Measurements from ENCODE around the gene AP2S1. TPM values are rescaled to one million over a fixed set of nuclear protein-coding genes. Genes with fewer than 3 reads are reported as not detected.

The AP2S1 gene
- total RNA-seq, 2 donors from 2014 or later: 76.5 to 93.8 TPM

DNA sequence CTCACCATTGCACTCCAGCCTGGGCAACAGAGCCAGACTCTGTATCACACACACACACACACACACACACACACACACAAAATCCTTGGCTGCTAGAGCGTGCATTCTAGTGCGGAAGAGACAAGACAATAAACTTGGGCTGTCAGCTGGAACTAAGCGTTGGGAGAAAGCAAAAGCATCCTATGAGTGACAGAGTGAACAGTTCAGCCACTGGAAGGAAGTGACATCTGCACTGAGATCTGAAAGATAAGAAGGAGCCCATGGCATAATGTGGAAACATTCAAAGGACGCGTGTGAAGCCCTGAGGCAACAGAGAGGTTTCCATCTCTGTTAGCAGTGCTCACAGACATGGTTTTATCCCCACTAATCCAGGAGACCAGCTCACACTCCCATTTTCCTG is 58.7 kb downstream of the AP2S1 start:
- no peak overlapping the region for H3K4me3 ChIP-seq
- ATAC-seq (ENCODE audit: insufficient number of reproducible peaks, low FRiP score, low read depth): no peak
- no peaks in the 10 kb centered on the region for H3K36me3 ChIP-seq
- peaks cover 0 to 15% of the 10 kb centered on the region in 2 donors for H3K4me1 ChIP-seq (ENCODE audit: control insufficient read depth in 1 of 2, low read depth in 2 of 2)
- no peaks in the 10 kb centered on the region for H3K27me3 ChIP-seq (replicated peaks; ENCODE audit: insufficient read depth)
- DNase-seq (ENCODE audit: low spot score): no peak
- H3K9me3 ChIP-seq: no peaks in the 10 kb centered on the region
- no peak for TF ChIP-seq CTCF (IDR thresholded peaks at IDR 0.05)
- no peak overlapping the region for H3K27ac ChIP-seq

- no peaks in the 10 kb centered on the region for H3K36me3 ChIP-seq
- H3K4me3 ChIP-seq: no peak overlapping the region
- no peaks in the 10 kb centered on the region for H3K9me3 ChIP-seq
- H3K27ac ChIP-seq: no peak overlapping the region
- no peak for TF ChIP-seq CTCF (IDR thresholded peaks at IDR 0.05)
- ATAC-seq (ENCODE audit: insufficient number of reproducible peaks, low FRiP score, low read depth) (no peak), DNase-seq (ENCODE audit: low spot score) (no peak)
- peaks cover 5 to 34% of the 10 kb centered on the region in 2 donors for H3K4me1 ChIP-seq (ENCODE audit: control insufficient read depth in 1 of 2, low read depth in 2 of 2)
- no peaks in the 10 kb centered on the region for H3K27me3 ChIP-seq (replicated peaks; ENCODE audit: insufficient read depth)
Measured at GRCh38 chr19:46789371-46789770, 61.3 kb downstream of the AP2S1 start.

GRCh38 chr19:46788968-46789338 is 61.7 kb downstream of the AP2S1 start:
- H3K4me1 ChIP-seq (ENCODE audit: control insufficient read depth in 1 of 2, low read depth in 2 of 2): peaks cover 5 to 39% of the 10 kb centered on the region in 2 donors
- DNase-seq (ENCODE audit: low spot score): no peak
- H3K27ac ChIP-seq: no peak overlapping the region
- H3K4me3 ChIP-seq: peak overlapping the region; percentile 92
- no peak for TF ChIP-seq CTCF (IDR thresholded peaks at IDR 0.05)
- no peak for ATAC-seq (ENCODE audit: insufficient number of reproducible peaks, low FRiP score, low read depth)
- H3K9me3 ChIP-seq: no peaks in the 10 kb centered on the region
- no peaks in the 10 kb centered on the region for H3K36me3 ChIP-seq
- no peaks in the 10 kb centered on the region for H3K27me3 ChIP-seq (replicated peaks; ENCODE audit: insufficient read depth)

GRCh38 chr19:46788262-46788967 is 62.2 kb downstream of the AP2S1 start, which contains the start of gene SLC1A5:
Gene SLC1A5, minus strand, starts transcription at chr19:46788594. Its CDS starts 629 bp downstream, at chr19:46787965.
- no peak for TF ChIP-seq CTCF (IDR thresholded peaks at IDR 0.05)

More at GRCh38 chr19:46788262-46788967, 62.2 kb downstream of the AP2S1 start, which contains the start of gene SLC1A5:
- H3K36me3 ChIP-seq: no peaks in the 10 kb centered on the region
- H3K9me3 ChIP-seq: no peaks in the 10 kb centered on the region
- peak within 1 kb of the TSS; percentile 79 to 86 for H3K27ac ChIP-seq
- H3K4me1 ChIP-seq (ENCODE audit: control insufficient read depth in 1 of 2, low read depth in 2 of 2): peaks cover 5 to 42% of the 10 kb centered on the region in 2 donors
- ATAC-seq (ENCODE audit: insufficient number of reproducible peaks, low FRiP score, low read depth) (peak; percentile 74), DNase-seq (ENCODE audit: low spot score) (peak; percentile 89)
- H3K27me3 ChIP-seq (replicated peaks; ENCODE audit: insufficient read depth): no peaks in the 10 kb centered on the region
- H3K4me3 ChIP-seq: peak within 1 kb of the TSS; percentile 92

Other genes with a start within 250 kb of the AP2S1 start
- 100 to 1,000 TPM; 181 to 202 TPM for gene CALM3, start 249.5 kb downstream of the AP2S1 start, total RNA-seq
- gene PTGIR, start 225.8 kb downstream of the AP2S1 start, total RNA-seq: 100 to 1,000 TPM; 106 to 207 TPM
- gene GNG8, start 214.6 kb downstream of the AP2S1 start, total RNA-seq: not detected
- 100 to 1,000 TPM; 118 to 138 TPM for gene DACT3, start 189.7 kb downstream of the AP2S1 start, total RNA-seq
- gene PRKD2, start 133.7 kb downstream of the AP2S1 start, total RNA-seq: 10 to 100 TPM; 21.4 to 53.6 TPM
- gene FKRP, start 104.8 kb downstream of the AP2S1 start, total RNA-seq: 10 to 100 TPM; 20.6 to 99.2 TPM
- gene STRN4, start 104.4 kb downstream of the AP2S1 start, total RNA-seq: 10 to 100 TPM; 60.9 to 66.7 TPM
- gene SLC1A5, start 62.3 kb downstream of the AP2S1 start, total RNA-seq: 10 to 100 TPM; 48.7 to 66.2 TPM
- gene ARHGAP35, start 10.2 kb upstream of the AP2S1 start, total RNA-seq: 10 to 100 TPM; 42.9 to 51.1 TPM
- 1 to 10 TPM in 1 of 2 donors, under 1 TPM in 1; 0.68 to 1.3 TPM for gene NPAS1, start 169.0 kb upstream of the AP2S1 start, total RNA-seq
- gene TMEM160, start 197.8 kb upstream of the AP2S1 start, total RNA-seq: 10 to 100 TPM in 1 of 2 donors, 1 to 10 TPM in 1; 2.4 to 55.0 TPM